Fibroblast of skin of scalp (primary cell): ENCODE measurements around the gene QRSL1.
A peak's percentile ranks its signal among the peaks of the same experiment; 100 is the strongest.
"Not testable (repeated sequence)": the region's sequence is repeated elsewhere in the genome, so short reads cannot be mapped to it uniquely, and the experiment has no call there.

Source experiments
- DNase-seq: peaks from one replicate; pipeline ENCODE4 v3.0.0-alpha.2; 2013

Gene QRSL1

DNA sequence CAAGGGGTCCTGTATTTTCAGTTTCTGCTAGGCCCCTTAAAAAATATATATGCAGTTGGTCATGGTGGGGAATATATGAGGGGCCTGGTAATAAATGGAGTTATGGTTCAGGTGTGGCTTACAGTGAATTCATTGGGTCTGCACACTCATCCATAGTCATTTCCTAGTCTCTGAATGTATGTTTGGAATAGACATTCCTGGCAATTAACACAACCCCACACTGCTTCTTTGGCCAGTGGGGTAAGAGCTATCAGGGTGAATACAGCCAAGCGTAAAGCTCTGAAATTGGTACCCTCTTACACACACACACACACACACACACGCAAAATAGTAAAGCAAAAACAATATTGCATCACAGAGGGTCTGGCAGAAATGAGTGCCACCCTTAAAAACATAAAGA lies 56.5 kb downstream of the QRSL1 start:
- DNase-seq: peak; percentile 5

DNA sequence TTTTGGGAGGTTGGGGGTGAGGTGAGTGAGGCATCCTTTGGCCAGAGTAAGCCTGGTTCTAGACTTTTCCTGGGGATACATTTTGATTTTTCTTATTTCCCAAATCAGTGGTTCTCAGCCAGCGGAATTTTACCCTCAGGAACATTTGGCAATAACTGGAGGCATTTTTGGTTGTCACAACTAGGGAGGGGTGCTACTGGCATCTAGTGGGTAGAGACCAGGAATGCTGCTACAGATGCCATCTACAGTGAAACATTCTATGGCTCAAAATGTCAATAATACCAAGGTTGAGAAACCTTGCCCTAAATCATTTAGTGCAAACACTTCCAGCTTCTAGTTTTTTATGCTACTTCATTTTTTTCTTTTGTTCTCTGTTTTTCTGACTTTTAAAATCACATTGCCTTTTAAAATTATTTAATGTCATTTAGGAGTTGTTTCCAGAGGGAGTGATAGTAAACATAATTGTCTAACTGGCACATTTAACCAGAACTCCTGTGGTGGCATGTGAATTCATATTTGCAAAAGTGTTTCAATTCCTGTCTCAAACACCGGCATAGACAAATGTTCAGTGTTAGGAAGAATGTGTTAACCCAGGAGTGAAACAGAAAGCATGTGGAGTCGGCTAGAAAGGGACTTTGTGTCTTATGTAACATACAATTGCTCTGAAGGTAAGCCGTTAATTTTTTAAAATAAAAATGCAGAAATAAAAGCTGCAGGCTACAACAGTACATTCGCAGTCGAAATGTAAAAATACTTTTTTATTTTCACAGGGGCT lies 59.0 kb downstream of the QRSL1 start:
- DNase-seq: no peak

DNA sequence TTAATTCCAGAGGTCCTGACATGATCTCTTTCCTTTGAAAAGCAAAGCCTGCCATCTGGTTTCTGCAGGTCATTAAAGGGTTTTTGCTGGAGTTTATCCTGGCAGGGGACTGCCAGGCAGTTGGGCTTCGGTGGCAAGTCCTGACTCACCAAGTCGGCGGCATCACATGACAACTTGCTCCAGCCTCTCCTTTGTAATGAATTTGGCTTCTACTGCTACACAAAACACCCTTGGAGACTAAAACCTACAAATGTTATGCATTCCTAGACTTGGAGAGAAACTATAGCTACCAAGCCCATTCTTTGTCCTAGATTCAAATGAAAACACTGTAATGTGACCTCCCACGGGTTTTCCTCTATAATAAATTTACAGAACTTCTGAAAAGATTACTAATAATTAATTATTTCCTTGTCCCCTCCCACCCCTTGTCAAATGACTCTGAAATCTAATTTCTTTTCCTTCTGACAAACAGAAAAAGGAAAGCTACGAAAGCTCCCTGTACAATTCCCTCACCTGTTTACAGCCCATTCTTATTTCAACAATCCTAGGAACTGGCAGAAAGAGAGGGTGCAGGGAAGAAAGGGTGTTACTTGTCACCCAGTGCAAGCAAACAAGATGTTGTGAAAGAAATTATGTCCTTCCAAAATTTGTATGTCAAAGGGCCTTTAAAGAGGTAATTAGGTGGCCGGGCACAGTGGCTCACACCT lies 62.9 kb downstream of the QRSL1 start:
- DNase-seq: peak; percentile 45

DNA sequence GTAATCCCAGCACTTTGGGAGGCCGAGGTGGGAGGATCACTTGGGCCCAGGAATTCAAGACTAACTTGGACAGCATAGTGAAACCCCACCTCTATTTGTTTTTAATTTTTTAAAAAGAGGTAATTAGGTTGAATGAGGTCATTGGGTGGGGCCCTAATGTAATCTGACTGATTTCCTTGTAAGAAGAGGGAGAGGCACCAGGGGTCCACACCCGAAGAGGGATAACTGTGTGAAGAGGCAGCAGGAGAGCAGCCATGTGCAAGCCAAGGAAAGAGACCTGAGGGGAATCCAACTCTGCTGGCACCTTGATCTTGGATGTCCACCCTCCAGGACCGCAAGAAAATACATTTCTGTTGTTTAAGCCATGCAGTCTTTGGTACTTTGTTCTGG lies 63.4 kb downstream of the QRSL1 start:
- no peak for DNase-seq

DNA sequence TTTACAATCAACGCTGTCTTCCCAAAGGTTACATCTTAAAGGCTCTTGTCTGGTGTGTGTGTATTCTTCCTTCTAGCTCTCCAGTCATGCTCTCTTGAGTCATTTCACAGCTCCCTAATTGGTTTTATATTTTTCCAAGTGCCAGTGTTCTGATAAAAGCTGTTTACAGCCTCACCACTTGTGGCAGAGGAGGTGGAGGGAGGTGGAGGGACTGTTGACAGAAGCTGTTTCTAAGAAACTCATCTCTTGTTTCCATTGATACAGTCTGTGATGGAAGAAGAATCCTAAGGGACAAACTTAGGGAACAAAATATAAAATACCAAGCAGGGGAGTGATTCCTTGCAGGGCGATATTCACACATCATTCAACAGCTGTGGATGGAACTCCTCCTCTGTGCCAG lies 64.0 kb downstream of the QRSL1 start:
- DNase-seq: no peak

DNA sequence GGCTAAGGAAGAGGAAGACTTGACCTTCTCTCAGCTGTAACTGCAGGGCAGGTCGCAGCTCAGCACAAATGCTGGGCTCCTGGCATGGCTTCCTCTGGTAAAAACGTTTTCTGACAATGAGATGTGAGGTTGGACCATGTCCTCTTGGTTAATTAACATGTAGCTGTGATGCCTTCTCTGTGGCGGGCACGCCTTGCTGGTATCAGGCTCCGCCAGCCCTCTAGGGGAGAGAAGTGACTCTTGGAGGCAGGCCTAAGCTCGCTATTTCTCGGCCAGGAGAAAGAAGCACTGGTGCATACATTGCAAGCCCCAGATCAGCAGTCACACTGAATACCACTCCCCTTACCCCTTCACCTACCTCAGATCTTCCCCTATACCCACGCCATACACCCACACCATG lies 65.0 kb downstream of the QRSL1 start:
- DNase-seq: no peak

DNA sequence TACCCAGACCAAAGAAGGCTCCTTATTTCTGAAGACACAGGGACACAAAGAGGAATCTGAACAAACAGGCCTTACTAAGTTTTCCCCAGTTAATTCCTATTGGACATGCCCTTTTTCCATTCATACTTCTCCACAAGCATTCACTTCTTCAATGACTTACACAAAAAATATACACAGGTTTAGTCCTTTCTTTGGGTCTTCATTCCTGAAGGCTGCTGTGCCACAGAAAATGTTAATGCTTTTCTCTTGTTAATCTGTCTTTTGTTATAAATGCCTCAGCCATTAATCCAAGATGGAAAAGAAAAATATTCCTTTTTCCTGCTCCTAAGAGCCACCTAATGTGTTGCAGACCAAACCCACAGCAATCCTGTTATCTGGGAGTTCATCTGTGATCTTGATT lies 71.2 kb downstream of the QRSL1 start:
- DNase-seq: no peak

DNA sequence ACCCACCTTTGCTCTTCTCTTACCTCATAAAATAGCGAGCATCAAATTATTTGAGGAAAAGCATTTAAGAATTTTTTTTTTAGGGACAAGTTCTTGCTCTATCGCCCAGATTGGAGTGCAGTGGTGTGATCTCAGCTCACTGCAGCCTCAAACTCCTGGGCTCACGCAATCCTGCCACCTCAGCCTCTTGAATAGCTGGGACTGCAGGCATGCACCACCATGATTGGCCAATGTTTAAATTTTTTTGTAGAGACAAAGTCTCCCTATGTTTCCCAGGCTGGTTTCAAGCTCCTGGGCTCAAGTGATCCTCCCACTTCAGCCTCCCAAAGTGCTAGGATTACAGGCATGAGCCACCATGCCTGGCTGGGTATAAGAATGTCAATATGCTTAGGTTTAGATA lies 71.8 kb downstream of the QRSL1 start:
- not testable (repeated sequence) for DNase-seq

DNA sequence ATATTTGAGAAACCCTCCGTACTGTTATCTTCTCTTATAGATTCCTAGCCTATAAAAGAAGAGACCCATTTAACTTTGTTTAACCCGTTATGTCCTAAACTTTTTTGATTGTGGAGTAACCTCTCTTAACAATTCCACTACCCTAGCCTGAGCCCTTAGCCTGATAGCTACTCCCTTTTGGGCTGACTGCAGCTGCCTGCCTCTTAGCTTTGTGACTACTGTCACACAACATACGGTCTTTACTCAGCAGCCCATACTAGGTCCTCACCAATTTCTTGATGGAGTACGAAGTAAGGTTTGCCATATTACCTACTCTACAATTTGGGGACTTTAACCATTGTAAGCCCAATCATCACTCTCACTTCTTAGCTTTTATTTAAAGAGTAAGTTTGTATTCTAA lies 72.7 kb downstream of the QRSL1 start:
- DNase-seq: no peak

DNA sequence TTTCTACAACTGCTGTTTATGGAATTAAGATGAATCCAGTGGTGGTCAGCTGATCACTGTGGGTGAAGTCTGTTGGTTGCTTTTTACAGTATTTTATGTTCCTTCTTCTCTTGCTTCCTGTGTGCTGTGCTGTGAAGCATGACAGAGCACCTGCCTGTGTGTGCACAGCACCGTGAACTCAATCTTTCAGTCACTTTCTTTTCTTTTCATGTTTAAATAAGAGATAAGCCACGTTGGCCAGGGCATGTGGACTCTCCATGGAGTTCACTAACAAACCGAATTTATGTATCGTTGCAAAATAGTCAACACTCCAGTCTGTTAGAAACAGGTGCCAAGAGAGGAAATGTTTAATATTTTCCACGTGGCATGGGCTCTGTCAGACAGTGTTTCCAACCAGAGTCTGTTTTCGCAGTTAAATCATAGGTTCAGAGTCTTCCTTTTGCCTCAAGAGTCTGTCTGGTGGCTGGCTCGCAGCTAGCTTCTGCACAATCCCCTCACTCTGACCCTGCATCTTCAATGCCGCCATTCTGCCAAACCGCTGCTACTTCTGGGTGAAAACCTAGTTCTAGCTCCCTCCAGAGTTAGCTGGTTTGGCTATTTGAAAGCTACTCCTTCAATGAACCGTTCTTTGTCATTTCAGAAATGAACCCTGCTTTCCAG lies 73.2 kb downstream of the QRSL1 start:
- no peak for DNase-seq

DNA sequence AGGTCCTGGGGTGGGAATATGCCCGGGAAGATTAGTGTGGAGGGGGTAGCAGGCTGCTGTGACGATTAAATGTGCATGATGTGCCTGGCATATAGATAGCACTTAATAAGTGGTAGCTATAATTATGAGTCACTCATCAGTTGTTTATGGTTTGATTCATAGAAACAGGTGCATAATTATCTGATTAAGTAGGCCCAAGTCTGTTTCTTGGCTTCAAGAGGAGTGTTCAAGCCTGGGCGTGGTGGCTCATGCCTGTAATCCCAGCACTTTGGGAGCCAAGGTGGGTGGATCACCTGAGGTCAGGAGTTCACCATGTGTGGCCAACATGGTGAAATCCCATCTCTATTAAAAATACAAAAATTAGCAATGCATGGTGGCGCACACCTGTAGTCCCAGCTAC lies 74.9 kb downstream of the QRSL1 start:
- DNase-seq: no peak

DNA sequence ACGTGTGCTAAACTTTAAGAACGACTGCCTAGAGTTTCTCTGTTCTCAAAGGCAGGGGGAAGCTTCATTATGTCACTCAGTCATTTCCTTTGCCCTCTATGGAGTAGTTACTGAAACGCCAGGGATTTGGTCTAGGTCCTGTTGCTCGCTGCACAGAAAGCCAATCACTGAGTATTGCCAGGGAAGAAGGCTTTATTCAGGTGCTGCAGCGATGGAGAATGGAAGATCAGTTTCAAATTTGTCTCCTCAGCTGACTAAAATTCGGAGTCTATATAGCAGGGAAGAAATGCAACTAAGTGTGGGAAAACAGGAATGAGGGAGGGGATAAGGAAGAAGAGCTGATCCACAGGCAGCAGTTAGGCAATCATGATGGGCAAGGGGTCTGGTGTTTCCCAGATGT lies 75.8 kb downstream of the QRSL1 start:
- DNase-seq: no peak

DNA sequence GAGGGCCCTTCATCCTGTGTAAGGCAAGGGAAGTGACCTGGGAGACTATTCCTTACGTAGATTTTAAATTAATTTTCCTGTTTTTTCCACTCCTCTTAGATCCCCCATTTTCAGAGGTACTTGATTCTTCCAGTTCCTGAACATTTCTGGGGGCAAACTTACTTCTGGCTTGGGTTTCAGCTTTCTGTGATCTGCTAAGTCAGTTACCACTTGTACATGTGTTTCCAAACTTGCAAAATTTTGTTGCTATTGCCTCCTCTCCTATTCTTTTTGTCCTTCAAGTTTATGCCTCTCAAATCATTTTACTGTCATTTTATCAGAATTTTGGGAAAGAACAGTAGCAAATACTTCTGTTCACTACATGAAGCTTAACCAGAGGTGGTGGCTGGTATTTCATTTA lies 81.2 kb downstream of the QRSL1 start:
- no peak for DNase-seq

DNA sequence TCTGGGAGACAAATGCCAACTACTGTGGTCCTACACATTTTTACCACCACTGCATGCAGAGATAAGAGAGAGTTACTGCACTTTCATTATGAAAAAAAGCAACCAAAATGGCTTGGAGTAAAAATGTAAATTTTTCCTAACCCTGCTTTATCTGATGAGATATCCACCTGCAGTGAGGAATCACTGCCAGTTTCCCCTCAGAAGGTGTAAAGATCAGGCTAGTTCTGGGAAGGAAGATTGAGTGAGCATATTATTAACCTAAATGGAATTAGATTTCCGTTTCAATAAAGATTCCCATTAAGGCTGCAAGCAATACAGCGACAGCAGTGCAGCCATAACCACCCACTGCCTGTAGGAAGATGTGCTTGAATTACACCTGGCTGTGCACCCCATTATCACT lies 84.9 kb downstream of the QRSL1 start:
- no peak for DNase-seq

DNA sequence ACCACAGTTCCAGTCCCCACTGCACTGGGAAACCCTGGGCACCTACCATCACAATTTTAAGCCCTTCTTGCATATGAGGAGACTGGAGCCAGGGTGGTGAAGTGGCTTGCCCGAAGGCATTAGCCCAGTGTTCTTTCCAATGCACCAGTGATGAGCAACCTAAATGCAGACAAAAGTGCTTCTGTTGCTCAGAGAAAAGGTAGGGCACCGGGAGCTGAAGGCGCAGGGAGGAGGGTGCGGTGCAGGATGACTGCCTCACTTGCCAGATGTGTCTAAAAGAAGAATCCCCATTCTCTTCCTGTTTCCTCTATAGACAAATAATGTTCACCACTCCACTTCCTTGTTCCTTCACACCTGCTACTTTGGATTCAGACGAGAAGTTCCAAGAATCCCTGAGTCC lies 86.5 kb downstream of the QRSL1 start:
- DNase-seq: no peak

DNA sequence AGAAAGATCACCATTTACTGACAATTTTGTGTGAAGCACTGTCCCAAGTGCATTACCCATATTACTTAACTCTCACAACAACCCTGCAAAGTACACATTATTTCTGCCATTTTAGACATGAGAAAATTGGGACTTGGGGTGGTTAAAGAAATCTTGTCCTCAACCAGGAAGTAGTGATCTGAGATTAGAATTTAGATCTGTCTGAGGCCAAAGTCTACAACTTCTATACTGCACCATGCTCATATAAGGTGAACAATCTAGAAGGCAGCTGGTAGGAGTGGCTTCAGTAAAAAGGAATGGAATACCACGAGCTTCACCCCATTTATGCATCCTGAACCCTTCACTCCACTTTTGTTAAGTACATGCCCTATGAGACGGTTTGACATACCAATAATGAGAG lies 87.6 kb downstream of the QRSL1 start:
- no peak for DNase-seq
